CD4-positive, alpha-beta T cell (primary cell): ENCODE measurements around the gene OR10X1. TPM values are rescaled to one million over a fixed set of nuclear protein-coding genes. Genes with fewer than 3 reads are reported as not detected.

Experiments used
- ATAC-seq: fragments of 200-7000 bp; cut with Tn5 transposase; one replicate; pipeline ENCODE4 v1.10.0; 2022; ENCODE audit warnings: mild to moderate bottlenecking; ENCODE audit not compliant: poor library complexity
- CTCF ChIA-PET: fragments of 350-600 bp; sonication (Branson Sonifier 250); formaldehyde crosslinking; loops from one replicate; lab custom pipeline; 2021; ENCODE audit warnings: antibody characterized with exemption, inconsistent platforms; lab: Charles Lee
- POLR2A ChIA-PET: fragments of 350-600 bp; sonication (Branson Sonifier 250); formaldehyde crosslinking; loops from one replicate; lab custom pipeline; 2021; ENCODE audit warnings: antibody characterized with exemption, inconsistent platforms; lab: Charles Lee
- DNase-seq, 14 experiments: peaks; one replicate each; pipeline ENCODE4 v3.0.0-alpha.2; 2013 to 2020; ENCODE audit warnings: mixed read lengths in 2 of 14
- H3K27ac ChIP-seq, 2 donors: one replicate each; pipeline versions ENCODE4 v1.5.1 to v1.7.0; 2013; ENCODE audit warnings: low read length in 2 of 2, low read depth in 1 of 2, mild to moderate bottlenecking in 1 of 2
- H3K27me3 ChIP-seq, 2 experiments: 1 replicate in 1 of 2; 2 replicates in 1 of 2; pipeline versions ENCODE4 v1.6.1 to v1.7.0; 2013; ENCODE audit warnings: low read length in 2 of 2, control low read depth in 1 of 2, mild to moderate bottlenecking in 1 of 2, moderate library complexity in 1 of 2; ENCODE audit not compliant: insufficient read depth in 2 of 2, control insufficient read depth in 1 of 2
- H3K36me3 ChIP-seq: one replicate; pipeline ENCODE4 v1.6.1; 2013; ENCODE audit warnings: low read length, control low read depth; ENCODE audit not compliant: insufficient read depth
- H3K4me1 ChIP-seq: one replicate; pipeline ENCODE4 v1.6.1; 2013; ENCODE audit warnings: low read length, control low read depth; ENCODE audit not compliant: insufficient read depth
- H3K4me3 ChIP-seq: one replicate; pipeline ENCODE4 v1.5.1; 2013; ENCODE audit warnings: mild to moderate bottlenecking, low read length, moderate library complexity
- H3K9me3 ChIP-seq, 2 experiments: 1 replicate in 1 of 2; 2 replicates in 1 of 2; pipeline versions ENCODE4 v1.6.1 to v1.7.0; 2013; ENCODE audit warnings: low read length in 2 of 2, mild to moderate bottlenecking in 2 of 2, control low read depth in 1 of 2, moderate library complexity in 1 of 2; ENCODE audit not compliant: control insufficient read depth in 1 of 2, insufficient read depth in 1 of 2
- H3K27ac Mint-ChIP-seq: one replicate; pipeline ENCODE4 v1.8.0; 2020; ENCODE audit warnings: mixed read lengths
- H3K27me3 Mint-ChIP-seq: one replicate; pipeline ENCODE4 v1.8.0; 2021; ENCODE audit warnings: mixed read lengths
- H3K36me3 Mint-ChIP-seq: one replicate; pipeline ENCODE4 v1.8.0; 2021; ENCODE audit warnings: low read depth, mixed read lengths
- H3K4me1 Mint-ChIP-seq: one replicate; pipeline ENCODE4 v1.8.0; 2021; ENCODE audit warnings: low read depth, mixed read lengths
- H3K4me3 Mint-ChIP-seq: one replicate; pipeline ENCODE4 v1.8.0; 2020; ENCODE audit warnings: mild to moderate bottlenecking, mixed read lengths
- H3K9me3 Mint-ChIP-seq: one replicate; pipeline ENCODE4 v1.8.0; 2020; ENCODE audit warnings: mixed read lengths
- intact Hi-C, 2 experiments: fragments of 100-400 bp; cut with DNase I in 1 of 2; cut with micrococcal nuclease in 1 of 2; formaldehyde crosslinking; loops; one replicate each; pipeline versions ENCODE4 v1.15.1 to v1.9.0; 2023 to 2025; cut with DNase I, micrococcal nuclease
- total RNA-seq, 174 experiments: library from RNA in 2 of 174; stranded (reverse) in 2 of 174; gene quantifications; one replicate each; pipeline ENCODE4 v1.2.3 and lab custom pipeline; 2021 to 2026
- TF ChIP-seq, protein P1 (sequence below): fragments of 200-600 bp; IDR thresholded peaks from one replicate; pipeline ENCODE4 v1.8.0; 2022; ENCODE audit warnings: antibody characterized with exemption, mild to moderate bottlenecking

The OR10X1 gene
- total RNA-seq, 2 experiments from 2014 or later = not detected

GRCh38 chr1:158534496-158534895 is 45.2 kb downstream of the OR10X1 start:
- ChIA-PET CTCF (no interaction called here), POLR2A (no interaction called here)
- intact Hi-C loops = no loop called here
- Mint-ChIP-seq H3K36me3 (no peaks in the 10 kb centered on the region), H3K4me3 (no peak overlapping the region), H3K27me3 (peaks cover 16% of the 10 kb centered on the region), H3K27ac (no peak overlapping the region), H3K4me1 (no peaks in the 10 kb centered on the region), H3K9me3 (no peaks in the 10 kb centered on the region)
- Histone ChIP-seq H3K27ac (no peak overlapping the region), H3K4me1 (no peaks in the 10 kb centered on the region), H3K4me3 (no peak overlapping the region), H3K9me3 (no peaks in the 10 kb centered on the region), H3K36me3 (no peaks in the 10 kb centered on the region), H3K27me3 (no peaks in the 10 kb centered on the region)
- no peak for DNase-seq
- ATAC-seq = no peak
- TF ChIP-seq, protein P1, sequence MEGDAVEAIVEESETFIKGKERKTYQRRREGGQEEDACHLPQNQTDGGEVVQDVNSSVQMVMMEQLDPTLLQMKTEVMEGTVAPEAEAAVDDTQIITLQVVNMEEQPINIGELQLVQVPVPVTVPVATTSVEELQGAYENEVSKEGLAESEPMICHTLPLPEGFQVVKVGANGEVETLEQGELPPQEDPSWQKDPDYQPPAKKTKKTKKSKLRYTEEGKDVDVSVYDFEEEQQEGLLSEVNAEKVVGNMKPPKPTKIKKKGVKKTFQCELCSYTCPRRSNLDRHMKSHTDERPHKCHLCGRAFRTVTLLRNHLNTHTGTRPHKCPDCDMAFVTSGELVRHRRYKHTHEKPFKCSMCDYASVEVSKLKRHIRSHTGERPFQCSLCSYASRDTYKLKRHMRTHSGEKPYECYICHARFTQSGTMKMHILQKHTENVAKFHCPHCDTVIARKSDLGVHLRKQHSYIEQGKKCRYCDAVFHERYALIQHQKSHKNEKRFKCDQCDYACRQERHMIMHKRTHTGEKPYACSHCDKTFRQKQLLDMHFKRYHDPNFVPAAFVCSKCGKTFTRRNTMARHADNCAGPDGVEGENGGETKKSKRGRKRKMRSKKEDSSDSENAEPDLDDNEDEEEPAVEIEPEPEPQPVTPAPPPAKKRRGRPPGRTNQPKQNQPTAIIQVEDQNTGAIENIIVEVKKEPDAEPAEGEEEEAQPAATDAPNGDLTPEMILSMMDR = no peak

Other genes starting within 250 kb of the OR10X1 start
- not detected for gene CD1B, start 248.4 kb downstream of the OR10X1 start, total RNA-seq
- not detected for gene CD1E, start 226.0 kb downstream of the OR10X1 start, total RNA-seq
- gene OR10T2, start 180.4 kb downstream of the OR10X1 start, total RNA-seq = not detected
- not detected for gene OR10K2, start 153.7 kb downstream of the OR10X1 start, total RNA-seq
- not detected for gene OR10K1, start 118.1 kb downstream of the OR10X1 start, total RNA-seq
- gene OR10R2, start 107.7 kb downstream of the OR10X1 start, total RNA-seq = not detected
- gene OR6Y1, start 25.5 kb downstream of the OR10X1 start, total RNA-seq = not detected
- gene OR6P1, start 9.3 kb downstream of the OR10X1 start, total RNA-seq = not detected
- not detected for gene OR10Z1, start 25.4 kb upstream of the OR10X1 start, total RNA-seq
- gene SPTA1, start 106.8 kb upstream of the OR10X1 start, total RNA-seq = not detected
- gene OR6K2, start 120.8 kb upstream of the OR10X1 start, total RNA-seq = not detected
- not detected for gene OR6K3, start 140.8 kb upstream of the OR10X1 start, total RNA-seq
- not detected for gene OR6K6, start 174.8 kb upstream of the OR10X1 start, total RNA-seq
- not detected for gene OR6N1, start 192.3 kb upstream of the OR10X1 start, total RNA-seq
- not detected for gene OR6N2, start 201.3 kb upstream of the OR10X1 start, total RNA-seq